ENCODE measurements around the gene MLLT3.

Gene MLLT3

DNA sequence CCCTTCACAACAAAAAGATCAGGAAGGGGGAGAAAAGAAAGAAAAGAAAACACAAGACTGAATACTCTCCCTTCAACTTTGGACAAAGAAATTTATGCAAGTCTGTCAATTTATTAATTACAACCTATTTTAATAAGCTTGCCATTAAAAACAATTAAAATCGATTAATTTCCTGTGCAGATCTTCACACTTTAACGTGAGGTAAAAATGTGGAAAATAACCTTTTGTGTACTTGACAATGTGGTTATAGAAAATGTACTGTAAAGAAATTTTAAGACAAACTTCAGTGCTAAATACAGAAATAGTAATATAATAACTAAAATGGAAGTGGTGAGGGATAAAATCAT, 2.7 kb upstream of the MLLT3 start:
- no peak for DNase-seq (ENCODE audit: low spot score)

DNA sequence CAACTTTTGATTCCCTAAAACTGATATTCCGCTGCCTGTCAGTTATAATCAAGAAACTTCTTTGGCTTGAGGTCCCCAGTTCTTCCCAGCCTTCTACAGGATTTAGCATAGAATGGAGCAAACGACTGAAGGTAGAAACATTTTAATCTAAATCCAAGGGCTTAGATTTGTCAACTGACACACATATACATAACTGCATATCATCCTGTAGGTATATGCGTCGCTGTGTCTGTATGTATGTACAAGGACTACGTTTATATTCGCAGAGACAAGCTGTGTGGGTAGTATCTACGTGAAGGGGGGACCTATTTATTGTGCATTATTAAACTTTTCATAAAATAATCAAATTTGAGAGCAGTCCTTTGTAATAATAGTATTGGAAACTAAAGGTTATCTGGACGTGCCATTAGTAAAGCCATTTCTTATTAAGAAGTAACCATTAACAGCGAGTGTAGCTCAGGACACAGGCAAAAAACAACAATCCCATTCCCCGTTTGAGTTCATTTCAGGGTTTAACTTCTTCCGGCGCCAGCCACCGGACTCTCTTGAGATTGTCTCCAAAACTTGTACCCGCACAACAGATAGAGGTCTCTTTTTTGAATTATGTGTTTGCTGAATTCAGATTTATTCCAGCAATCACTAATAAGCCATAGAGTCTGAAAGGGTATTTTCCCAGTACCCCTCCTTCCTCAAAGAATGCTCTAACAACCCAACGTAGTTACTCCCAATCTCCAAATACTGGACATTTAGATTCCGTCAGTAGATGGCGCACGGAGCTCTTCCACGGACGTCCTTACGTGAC, 2.1 kb upstream of the MLLT3 start:
- peak; percentile 69 for DNase-seq (ENCODE audit: low spot score)

DNA sequence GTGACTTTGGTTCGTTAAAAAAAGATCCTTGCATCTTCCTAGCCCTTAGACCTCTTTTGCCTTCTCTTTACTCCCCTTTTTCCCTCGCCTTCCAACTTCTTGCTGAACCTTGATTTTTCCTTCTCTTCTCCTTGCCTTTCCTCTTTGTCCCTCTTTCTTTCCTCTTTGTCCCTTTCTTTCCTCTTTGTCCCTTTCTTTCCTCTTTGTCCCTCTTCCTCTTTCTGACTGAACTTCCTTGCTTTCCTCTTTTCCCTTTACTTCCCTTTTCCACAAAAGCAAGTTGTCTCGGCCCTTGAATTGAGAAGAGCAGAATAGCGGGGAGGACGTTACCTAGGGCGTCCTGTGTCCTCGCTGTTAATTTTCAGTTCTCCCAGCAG, 1.4 kb upstream of the MLLT3 start:
- DNase-seq (ENCODE audit: low spot score): no peak

DNA sequence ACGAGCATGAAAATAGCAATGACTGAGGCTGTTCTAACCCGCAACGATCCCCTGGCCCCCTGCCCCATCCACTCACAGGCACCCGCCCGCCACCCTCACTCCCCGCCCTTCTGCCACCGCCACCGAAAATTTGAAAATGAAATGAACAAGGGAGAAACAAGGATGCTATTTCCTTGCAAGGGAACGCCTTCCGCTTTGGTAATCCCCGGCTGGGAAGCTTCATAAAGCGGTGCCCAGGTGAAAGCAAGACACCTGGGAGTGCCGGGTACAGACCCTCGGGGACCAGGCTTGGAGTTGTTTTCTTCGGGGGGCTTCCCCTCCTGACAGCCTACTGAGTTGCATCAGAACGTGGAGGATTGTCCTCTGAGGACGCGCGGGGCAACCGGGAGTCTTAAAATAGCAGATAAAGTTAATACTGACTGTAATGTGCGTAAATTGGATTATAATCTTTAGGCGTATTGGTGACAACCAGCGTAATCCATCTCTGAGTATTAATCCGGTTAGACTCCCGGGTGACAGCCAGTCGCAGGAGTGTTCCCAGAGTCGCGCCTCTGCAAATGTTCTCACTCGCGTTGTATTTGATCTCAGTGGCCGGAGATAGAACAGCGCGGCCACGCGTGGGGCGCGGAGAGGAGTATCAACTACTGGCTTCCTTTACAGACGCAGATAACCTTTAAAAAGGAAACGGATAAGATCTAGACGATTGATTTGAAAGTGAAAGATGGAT, 885 bp upstream of the MLLT3 start:
- no peak for DNase-seq (ENCODE audit: low spot score)

DNA sequence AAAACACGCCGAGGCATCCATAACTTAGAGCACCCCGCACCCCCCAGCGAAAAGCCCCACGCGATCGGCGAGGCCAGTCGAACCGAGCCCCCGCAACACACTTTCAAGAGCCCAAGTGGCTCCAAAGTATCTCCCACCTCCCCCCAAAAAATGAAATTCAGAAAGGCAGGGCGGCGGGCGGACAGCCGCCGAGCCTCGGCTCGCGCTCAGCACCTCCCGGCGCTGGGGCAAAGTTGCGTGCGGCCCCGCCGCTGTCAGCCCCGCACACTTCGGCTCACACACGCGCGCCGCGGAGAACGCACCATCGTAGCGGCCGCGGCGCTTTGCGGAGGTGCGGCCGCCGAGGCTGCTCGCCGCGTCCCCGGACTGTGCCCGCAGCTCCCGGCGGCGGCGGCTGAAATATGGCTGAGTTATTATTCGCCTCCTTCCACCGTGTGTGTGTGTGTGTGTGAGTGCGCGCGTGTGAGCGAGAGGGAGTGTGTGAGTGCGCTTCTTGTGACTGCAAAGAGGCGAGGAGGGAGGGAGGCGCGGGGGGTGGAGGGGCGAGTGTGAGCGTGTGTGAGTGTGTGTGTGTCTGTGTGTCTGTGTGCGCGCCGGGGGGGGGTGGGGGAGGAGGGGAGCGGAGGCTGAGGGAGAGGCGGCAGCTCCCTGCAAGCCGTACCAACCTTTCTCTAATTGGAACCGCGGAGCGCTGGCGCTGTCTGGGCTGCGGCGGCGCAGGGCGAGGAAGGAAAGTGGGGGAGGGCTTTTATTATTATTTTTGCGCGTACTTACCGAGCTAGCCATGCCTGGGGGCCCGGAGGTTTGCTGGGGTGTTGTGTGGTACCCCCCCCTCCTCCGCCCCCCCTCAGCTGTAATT, 599 bp downstream of the MLLT3 start:
- DNase-seq (ENCODE audit: low spot score): peak; percentile 66

DNA sequence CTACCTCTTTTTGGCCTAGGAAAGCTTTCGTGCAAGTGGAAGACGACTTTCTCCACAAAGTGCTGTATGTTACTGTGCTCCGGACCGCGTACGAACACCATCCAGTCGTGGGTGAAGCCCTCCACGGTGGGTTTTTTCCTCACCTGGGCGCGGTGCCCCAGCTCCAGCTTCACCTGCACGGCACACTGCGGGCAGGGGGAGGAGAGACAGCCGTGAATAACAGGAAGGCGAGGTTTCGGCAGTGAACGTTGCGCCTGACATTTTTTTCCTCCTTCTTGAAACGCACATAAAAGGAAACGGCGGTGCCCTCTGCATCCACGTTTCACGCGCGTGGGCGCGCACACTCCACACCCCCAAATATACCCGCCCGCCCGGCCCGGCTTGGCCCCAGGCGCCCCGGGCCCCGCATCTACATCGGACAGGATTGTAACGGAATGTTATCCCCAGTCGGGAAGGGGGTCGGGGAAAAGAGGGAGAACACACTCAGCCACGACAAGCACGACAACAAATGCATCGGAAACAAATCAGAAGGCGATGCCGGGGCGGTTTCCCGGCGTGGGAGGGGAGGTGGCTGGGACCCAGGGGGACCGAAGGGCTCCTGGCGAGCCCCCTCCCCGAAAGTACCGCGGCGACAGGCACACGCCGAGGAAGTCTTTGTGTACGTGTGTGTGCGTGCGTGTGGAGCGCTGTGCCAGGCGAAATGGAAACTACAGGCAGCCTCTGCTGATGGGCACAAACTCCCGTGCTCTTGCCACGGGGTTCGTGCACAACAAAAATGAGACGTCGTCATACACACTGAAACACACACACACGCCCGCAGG, 1.4 kb downstream of the MLLT3 start:
- DNase-seq (ENCODE audit: low spot score): peak; percentile 40

DNA sequence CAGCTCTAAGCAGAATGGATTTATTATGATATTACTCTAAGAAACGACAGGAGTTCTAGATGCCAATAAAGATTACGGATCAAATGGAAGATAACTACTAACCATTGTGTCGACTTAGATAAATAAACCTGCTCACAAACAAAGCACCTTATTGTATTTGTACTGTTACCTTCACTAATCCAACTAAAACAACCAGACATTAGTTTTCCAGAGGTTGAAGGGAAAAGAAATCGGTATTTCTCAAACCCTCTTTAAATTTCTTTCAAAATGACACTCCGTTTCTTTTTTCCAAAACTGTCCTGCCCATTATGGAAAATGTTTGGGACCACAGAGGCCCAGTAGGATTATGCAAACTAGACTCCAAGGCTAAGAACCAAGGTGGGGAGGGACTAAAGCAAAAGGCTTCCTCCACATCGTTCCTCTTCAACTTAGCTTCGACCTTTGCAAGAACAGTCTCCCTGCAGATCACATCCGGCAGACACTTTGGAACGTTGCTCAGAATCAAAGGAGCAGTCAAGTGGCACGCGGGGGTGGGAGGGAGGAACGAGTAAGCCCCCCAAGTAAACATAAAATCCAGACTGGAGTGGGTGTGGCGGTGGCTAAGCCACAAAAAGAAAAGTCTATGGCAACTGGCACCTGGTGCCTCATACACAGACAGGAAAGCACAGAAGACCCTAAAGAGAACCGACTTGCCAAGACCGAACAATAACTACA, 2.7 kb downstream of the MLLT3 start:
- no peak for DNase-seq (ENCODE audit: low spot score)

DNA sequence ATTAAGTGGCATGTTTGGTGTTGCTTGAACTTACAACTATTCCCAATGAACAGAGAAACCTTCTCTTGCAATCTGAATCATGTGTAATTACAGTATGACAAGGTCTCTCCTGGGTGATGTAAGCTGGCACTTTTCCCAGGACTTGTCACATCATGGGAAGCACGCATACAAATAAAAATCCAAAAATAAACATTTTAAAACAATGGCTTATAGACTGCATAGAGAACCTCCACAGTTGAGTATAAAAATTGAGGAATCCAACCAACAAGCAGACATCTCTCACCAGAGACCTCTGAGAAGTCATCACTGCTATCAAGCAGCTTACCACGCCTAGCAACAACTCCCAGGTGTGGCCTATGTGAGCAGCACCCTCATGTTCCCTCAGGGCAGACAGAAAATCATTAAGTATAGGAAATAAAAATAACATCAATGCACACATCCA, 3.9 kb downstream of the MLLT3 start:
- DNase-seq (ENCODE audit: low spot score): no peak

DNA sequence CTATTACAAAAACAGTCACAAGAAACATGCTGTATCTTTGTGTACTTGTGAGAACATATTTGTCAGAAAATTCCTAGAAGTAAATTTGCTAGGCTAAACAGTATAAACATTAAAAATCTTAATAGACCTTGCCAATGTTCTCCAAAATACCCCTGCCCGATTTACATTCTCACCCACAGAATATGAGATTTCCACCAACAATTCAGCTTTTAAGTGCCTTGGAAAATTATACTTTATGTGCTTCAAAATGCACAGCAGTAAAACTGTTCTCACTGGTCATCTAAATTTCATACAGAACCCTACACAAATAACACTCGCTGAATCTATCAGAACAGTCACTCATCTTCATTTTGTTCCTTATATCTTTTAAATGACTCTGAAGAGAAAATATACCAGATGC, 5.5 kb downstream of the MLLT3 start:
- DNase-seq (ENCODE audit: low spot score): no peak

DNA sequence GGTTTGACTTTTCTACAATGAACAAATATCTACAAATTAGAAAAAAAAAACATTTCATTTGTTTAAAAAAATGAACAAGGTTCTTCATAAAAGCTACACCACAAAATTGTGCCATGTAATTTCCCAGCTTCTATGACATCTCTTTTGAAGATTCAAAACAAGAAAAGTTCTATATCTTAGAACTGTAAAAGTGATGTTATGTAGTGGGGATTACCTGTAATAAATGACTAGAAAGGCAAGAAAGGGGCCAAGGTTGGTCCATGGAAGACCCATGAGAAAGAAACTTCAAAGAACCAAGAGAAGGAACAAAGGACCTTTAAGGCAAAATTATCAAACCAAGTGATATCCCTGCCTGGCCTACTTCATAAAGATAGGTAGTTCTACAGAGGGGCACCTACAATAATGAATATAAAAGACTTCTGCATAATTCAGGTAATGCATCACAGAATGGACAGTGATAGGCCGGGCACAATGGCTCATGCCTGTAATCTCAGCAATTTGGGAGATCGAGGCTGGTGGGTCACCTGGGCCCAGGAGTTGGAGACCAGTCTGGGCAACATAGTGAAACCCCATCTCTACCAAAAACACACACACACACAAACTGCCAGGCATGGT, 7.6 kb downstream of the MLLT3 start:
- DNase-seq (ENCODE audit: low spot score): no peak

DNA sequence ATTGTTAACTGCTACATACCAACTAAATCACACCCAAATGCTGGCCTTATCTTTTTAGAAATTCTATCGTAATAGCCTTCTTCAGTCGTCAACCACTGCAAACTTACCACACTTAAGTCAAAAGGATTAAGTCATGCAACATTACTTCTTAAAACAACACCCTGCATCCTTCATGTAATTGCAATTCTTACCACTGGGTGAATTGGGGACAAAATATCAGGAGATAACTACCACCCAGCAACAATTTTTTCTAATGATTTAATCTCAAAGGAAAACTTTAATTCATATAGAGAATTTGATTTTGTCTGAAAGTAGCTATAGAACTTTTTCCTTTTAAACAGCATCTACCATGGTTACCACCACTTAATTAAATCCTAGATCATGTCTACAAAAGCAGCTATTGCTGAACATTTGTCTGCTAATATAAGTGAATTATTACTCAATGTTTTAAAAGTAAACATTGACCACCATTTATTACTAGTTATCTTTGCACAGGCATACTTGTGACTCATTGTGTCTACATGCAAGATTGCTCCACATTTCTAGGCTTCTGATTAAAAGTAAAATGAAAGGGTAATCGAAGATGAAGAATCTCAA, 10.5 kb downstream of the MLLT3 start:
- no peak for DNase-seq (ENCODE audit: low spot score)

DNA sequence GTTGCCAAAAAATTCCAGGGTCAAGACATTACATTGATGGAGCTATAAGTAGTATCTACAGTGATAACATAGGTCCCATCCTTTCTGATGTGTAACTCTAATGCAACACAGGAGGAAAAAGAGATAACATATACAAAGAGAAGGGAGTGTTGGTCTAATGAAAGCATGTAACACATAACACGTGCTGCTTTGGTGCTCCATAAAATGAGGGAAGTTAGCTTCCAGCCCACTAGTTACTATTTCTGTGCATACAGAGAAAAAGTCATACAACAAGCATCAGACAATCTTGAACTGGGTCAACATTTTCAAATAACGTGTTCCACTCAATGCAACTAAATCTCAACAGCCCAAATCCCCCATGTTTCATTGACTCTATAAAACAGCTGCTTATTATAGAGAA, 11.7 kb downstream of the MLLT3 start:
- no peak for DNase-seq (ENCODE audit: low spot score)

DNA sequence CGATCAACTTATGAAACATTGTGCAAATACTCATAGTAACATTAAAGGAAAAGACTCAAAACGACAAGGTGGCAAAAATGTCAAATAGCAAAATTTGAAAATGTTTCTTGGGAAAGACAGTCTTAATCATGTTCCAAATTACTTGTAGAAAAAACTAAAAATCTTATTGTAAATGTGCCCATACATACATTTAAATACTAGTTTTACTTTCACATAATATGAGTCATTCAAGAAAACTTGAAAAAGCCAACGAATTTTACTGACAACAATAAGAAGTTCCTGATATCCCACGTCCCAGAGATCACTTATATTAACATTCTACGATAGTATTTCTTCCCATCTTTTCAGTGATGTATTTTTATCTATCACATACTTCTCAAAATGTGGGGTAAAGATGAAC, 13.7 kb downstream of the MLLT3 start:
- no peak for DNase-seq (ENCODE audit: low spot score)

DNA sequence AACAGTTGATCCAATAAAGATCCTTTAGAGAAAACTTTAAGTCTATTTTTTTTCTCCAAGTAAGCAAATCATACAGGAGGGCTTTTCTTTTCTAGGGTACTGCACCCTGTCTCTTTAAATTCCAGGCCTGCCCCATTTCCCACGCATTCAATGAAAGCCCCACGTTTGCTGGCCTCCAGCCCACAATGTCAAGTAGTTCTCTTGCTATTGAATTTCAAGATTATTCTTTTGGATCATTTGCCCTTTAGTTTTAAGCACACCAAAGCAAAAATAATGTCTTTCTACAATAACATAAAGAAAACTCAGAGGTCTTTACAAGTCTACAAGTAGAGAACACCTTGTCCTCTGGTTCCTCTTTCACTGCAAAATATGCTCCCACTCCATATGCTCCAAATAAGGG, 15.6 kb downstream of the MLLT3 start:
- no peak for DNase-seq (ENCODE audit: low spot score)

DNA sequence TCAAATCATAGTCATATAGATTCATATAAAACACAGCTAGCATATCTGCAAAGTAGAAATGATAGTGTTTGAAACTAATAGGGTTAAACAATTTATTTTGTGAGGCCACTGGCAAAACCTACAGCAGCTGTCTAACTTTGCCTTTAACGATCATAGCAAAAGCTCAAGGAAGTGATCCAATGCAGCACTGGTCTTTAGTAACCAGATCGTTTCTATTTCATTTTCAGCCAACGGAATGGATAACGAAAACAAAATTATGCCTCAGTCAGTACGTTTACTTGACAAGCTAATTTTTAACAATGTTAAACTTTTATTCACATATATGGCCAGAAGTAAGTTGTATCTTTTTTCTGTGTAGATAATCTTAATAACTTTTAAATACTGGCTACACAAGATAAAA, 17.7 kb downstream of the MLLT3 start:
- no peak for DNase-seq (ENCODE audit: low spot score)

DNA sequence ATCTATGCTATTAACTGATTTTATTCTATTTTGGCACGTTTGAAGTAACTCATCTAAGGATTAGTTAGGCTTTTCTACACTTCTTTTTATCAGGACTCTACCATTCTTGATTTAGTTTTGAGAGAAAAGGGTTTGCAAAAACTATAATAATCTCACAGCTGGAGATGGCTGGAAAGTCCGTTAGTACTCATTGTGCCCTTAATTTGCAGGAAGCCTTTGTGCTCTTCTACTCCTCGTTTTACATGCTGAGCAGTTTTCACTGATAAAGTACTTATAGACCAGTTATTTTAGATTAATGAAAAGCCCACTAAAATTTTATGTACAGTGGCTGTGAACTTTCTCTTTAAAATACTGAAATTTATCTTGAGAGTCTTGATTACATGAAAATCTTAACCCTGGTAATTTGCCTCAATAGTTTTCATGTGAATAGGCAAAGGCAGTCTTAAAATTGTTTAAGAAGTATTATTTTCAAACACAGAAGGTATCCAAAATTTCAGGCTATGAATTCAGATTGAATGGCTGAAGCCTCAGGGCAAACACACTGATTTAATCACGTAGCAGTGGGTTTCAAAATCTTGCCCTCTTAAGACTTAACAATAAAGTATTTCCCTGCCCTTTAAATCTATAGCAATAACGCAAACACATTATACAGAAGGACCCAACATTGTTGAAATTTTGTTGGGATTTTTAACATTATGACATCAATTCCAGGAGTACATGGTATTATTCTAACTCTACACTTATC, 18.6 kb downstream of the MLLT3 start:
- DNase-seq (ENCODE audit: low spot score): no peak

DNA sequence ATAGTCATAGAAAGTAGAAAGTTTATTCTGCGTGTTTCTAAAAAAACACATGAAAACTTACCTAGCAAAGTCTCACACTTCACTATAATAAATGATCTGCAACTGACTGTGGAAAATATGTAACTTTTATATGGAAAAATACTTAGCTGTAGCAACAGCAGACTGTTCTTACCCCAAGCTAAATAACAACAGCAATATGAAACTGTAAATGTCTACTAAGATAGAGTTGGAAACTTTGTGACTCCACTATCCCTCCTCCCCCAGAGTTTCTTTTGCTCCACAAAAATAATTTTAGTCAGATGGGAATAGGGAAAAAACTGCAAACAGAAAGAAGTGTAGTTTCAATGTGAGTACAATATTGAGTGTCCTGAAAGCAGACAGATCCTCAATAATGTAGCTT, 21.0 kb downstream of the MLLT3 start:
- no peak for DNase-seq (ENCODE audit: low spot score)

DNA sequence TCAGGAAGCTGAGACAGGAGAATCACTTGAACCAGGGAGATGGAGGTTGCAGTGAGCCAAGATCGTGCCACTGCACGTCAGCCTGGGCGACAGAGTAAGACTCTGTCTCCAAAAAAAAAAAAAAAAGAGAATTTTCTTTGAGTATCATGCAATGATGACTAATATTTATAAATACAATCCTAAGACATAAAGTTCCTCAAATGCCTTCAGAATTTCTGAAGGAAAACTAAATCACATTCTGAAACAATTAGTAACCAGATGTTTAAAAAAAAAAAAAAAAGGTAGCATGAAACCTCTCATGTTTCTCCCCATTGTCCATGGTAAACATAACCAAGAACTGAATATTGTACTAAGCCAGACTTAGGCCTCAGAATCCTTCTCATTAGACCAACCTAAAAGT, 23.1 kb downstream of the MLLT3 start:
- DNase-seq (ENCODE audit: low spot score): no peak

DNA sequence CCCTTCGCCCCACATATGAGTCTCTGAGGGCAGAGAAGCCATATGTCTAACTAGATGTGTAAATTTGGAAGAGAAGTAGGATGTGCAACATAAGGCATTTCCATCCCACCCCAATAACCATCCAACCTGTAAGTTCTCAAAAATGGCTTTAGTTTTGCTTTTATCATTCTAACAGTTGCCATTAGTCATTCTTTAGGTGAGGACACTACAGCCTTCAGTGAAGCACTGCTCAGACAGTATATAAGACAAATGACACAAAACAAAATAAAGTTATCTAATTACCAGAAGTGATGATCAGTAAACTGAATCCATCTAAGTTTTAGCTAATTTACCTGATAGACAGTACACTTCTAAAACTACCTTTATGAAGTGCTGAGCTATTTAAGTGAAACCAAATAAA, 23.9 kb downstream of the MLLT3 start:
- DNase-seq (ENCODE audit: low spot score): no peak

DNA sequence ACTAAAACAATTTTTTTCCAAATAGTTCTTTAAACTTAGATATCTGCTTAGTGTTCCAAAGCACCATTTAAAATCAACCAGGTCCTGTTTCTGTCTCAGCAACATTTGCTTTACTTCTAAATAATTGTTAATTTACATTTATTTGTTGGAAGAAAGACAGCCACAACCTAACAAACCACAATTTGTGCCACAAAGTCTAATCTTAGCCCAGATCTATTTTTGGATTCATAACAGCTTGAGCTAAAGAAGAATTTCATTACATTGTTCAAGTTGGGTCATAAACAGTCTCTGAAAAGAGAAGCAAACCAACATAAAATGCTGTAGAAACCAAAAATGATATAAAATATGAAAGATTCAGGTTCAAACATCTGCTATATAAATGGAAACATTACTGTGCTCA, 24.4 kb downstream of the MLLT3 start:
- DNase-seq (ENCODE audit: low spot score): no peak
